Activated CD4-positive, alpha-beta T cell treated with anti-CD3 and anti-CD28 coated beads, Interleukin-2, Interleukin-4, amounts not matched to agents 100 ng/mL and 50 ng/mL, durations not matched to agents 16 hours and 8 hours (primary cell): ENCODE results near the gene FAM229A.
"Not testable (repeated sequence)": the region's sequence is repeated elsewhere in the genome, so short reads cannot be mapped to it uniquely, and the experiment has no call there.

Experiments used
- DNase-seq: peaks from one replicate; pipeline ENCODE4 v3.0.0-alpha.2; 2020; ENCODE audit warnings: low spot score

The FAM229A gene

GRCh38 chr1:32376199-32376598, 13.9 kb upstream of the FAM229A start:
- no peak for DNase-seq

GRCh38 chr1:32373996-32374592, 11.8 kb upstream of the FAM229A start:
- DNase-seq: no peak

GRCh38 chr1:32372149-32372756, 10.0 kb upstream of the FAM229A start:
- peak; percentile 55 for DNase-seq

GRCh38 chr1:32367912-32368635, 5.8 kb upstream of the FAM229A start:
- DNase-seq: no peak

- DNase-seq: no peak
These were observed 3.2 kb upstream of the FAM229A start for GRCh38 chr1:32365445-32365844.

- DNase-seq: no peak
These were observed 2.6 kb upstream of the FAM229A start for GRCh38 chr1:32364836-32365235.

GRCh38 chr1:32363713-32364112, 1.4 kb upstream of the FAM229A start:
- no peak for DNase-seq

GRCh38 chr1:32361674-32362473, 411 bp downstream of the FAM229A start:
- no peak for DNase-seq

GRCh38 chr1:32361308-32361673, 994 bp downstream of the FAM229A start:
- no peak for DNase-seq

GRCh38 chr1:32358435-32358834, 3.9 kb downstream of the FAM229A start:
- no peak for DNase-seq

- no peak for DNase-seq
These were observed 4.7 kb downstream of the FAM229A start for GRCh38 chr1:32357614-32358013.

GRCh38 chr1:32356478-32356877, 5.8 kb downstream of the FAM229A start:
- DNase-seq: no peak

GRCh38 chr1:32355778-32356177, 6.5 kb downstream of the FAM229A start:
- not testable (repeated sequence) for DNase-seq

GRCh38 chr1:32353886-32354570, 8.3 kb downstream of the FAM229A start:
- DNase-seq: no peak

GRCh38 chr1:32353431-32353830, 8.9 kb downstream of the FAM229A start:
- no peak for DNase-seq

GRCh38 chr1:32352831-32353383, 9.4 kb downstream of the FAM229A start:
- DNase-seq: no peak

GRCh38 chr1:32352239-32352745, 10.0 kb downstream of the FAM229A start:
- no peak for DNase-seq

- DNase-seq: peak; percentile 91
These were observed 10.7 kb downstream of the FAM229A start for GRCh38 chr1:32351399-32352238.

GRCh38 chr1:32350785-32351398, 11.4 kb downstream of the FAM229A start:
- peak; percentile 72 for DNase-seq

GRCh38 chr1:32349211-32349708, 13.0 kb downstream of the FAM229A start:
- no peak for DNase-seq
